HG02970 (cell line): ENCODE measurements around the gene DHRS11.
"Not testable (repeated sequence)": the region's sequence is repeated elsewhere in the genome, so short reads cannot be mapped to it uniquely, and the experiment has no call there.

Experiments
- ATAC-seq: cut with Tn5 transposase; IDR thresholded peaks from one replicate; pipeline ENCODE4 v1.9.1; 2021; ENCODE audit warnings: mild to moderate bottlenecking, moderate library complexity, moderate number of reproducible peaks; ENCODE audit not compliant: unreplicated experiment, low FRiP score

DHRS11 gene

GRCh38 chr17:36592716-36593321 is 1.1 kb downstream of the DHRS11 start:
- no peak for ATAC-seq

GRCh38 chr17:36593656-36594316 is 2.1 kb downstream of the DHRS11 start:
- ATAC-seq = no peak

- ATAC-seq = no peak
Observed at GRCh38 chr17:36594626-36595401, 3.1 kb downstream of the DHRS11 start.

- ATAC-seq = no peak
Observed at GRCh38 chr17:36597226-36597625, 5.5 kb downstream of the DHRS11 start.

- ATAC-seq = no peak
Observed at GRCh38 chr17:36597866-36598777, 6.4 kb downstream of the DHRS11 start.

- ATAC-seq = no peak
Observed at GRCh38 chr17:36598951-36599401, 7.3 kb downstream of the DHRS11 start.

GRCh38 chr17:36599546-36600250 is 8.0 kb downstream of the DHRS11 start:
- ATAC-seq = no peak

- ATAC-seq = no peak
Observed at GRCh38 chr17:36600465-36600864, 8.8 kb downstream of the DHRS11 start.

GRCh38 chr17:36600936-36601302 is 9.2 kb downstream of the DHRS11 start:
- ATAC-seq = no peak

- ATAC-seq = peak; percentile 72
Observed at GRCh38 chr17:36601303-36602029, 9.8 kb downstream of the DHRS11 start, which contains the start of gene MRM1. Gene MRM1, plus strand, starts transcription at chr17:36601583. Its CDS starts 228 bp downstream, at chr17:36601811.

GRCh38 chr17:36602030-36602748 is 10.5 kb downstream of the DHRS11 start:
- ATAC-seq = no peak

- ATAC-seq = no peak
Observed at GRCh38 chr17:36602924-36603384, 11.3 kb downstream of the DHRS11 start.

GRCh38 chr17:36605028-36605427 is 13.3 kb downstream of the DHRS11 start:
- not testable (repeated sequence) for ATAC-seq

GRCh38 chr17:36608280-36608679 is 16.6 kb downstream of the DHRS11 start:
- no peak for ATAC-seq

GRCh38 chr17:36608794-36609497 is 17.3 kb downstream of the DHRS11 start:
- ATAC-seq = no peak

GRCh38 chr17:36609498-36609862 is 17.8 kb downstream of the DHRS11 start:
- no peak for ATAC-seq

GRCh38 chr17:36610474-36610873 is 18.8 kb downstream of the DHRS11 start:
- no peak for ATAC-seq
